Right renal pelvis (tissue), 4 donors: ENCODE data around the gene TBATA. TPM values are rescaled to one million over a fixed set of nuclear protein-coding genes. Genes with fewer than 3 reads are reported as not detected.

ENCODE experiments used
- DNase-seq, 4 donors: peaks; one replicate each; pipeline ENCODE4 v3.0.0-alpha.2; 2013; ENCODE audit warnings: low read depth in 4 of 4, low spot score in 3 of 4, missing footprints in 1 of 4
- polyA plus RNA-seq, 4 donors: library from polyadenylated mRNA; unstranded; fragments of 120-200 nt; gene quantifications; one replicate each; pipeline ENCODE4 v1.2.1, GENCODE V29; 2013; ENCODE audit not compliant: insufficient read length in 4 of 4

TBATA gene
- polyA plus RNA-seq, 4 donors, result 0.27 TPM; not detected in 3

- DNase-seq, result no peak
Observed at GRCh38 chr10:70722820-70723424, 62.3 kb downstream of the TBATA start.

Other genes starting within 250 kb of the TBATA start
- 1 to 10 TPM in 1 of 4 donors, under 1 TPM in 3; 0.40 to 1.0 (median 0.63) TPM for gene PRF1, start 182.6 kb downstream of the TBATA start, polyA plus RNA-seq
- 1 to 10 TPM in 3 of 4 donors, under 1 TPM in 1; 0.96 to 1.3 (median 1.2) TPM for gene ADAMTS14, start 112.9 kb downstream of the TBATA start, polyA plus RNA-seq
- 10 to 100 TPM; 52.5 to 59.4 (median 57.2) TPM for gene SGPL1, start 30.6 kb upstream of the TBATA start, polyA plus RNA-seq
- 100 to 1,000 TPM; 122 to 140 (median 133) TPM for gene PCBD1, start 103.2 kb upstream of the TBATA start, polyA plus RNA-seq